ENCODE measurements around the gene FADS1.
A peak's percentile ranks its signal among the peaks of the same experiment; 100 is the strongest.

Gene FADS1

GRCh38 chr11:61793083-61793828 is 23.5 kb downstream of the FADS1 start:
- peak; percentile 51 for DNase-seq

GRCh38 chr11:61792310-61793082 is 24.3 kb downstream of the FADS1 start, which contains the start of the genes FEN1 and TMEM258:
FEN1 (plus strand) TSS chr11:61792911; CDS start chr11:61795362, 2,451 bp downstream.
TMEM258 (minus strand) TSS chr11:61792599; CDS start chr11:61792558, 41 bp downstream.
- DNase-seq, result peak; percentile 92

- peak; percentile 82 for DNase-seq
Measured at GRCh38 chr11:61791737-61792309, 25.0 kb downstream of the FADS1 start.

- DNase-seq, result no peak
Measured at GRCh38 chr11:61787928-61788491, 28.8 kb downstream of the FADS1 start.

- DNase-seq, result no peak
Measured at GRCh38 chr11:61785837-61786402, 30.9 kb downstream of the FADS1 start.

- DNase-seq, result no peak
Measured at GRCh38 chr11:61784506-61784805, 32.3 kb downstream of the FADS1 start.

- no peak for DNase-seq
Measured at GRCh38 chr11:61783717-61784505, 32.9 kb downstream of the FADS1 start.

GRCh38 chr11:61782841-61783240 is 34.0 kb downstream of the FADS1 start:
- no peak for DNase-seq

GRCh38 chr11:61782299-61782698 is 34.5 kb downstream of the FADS1 start:
- DNase-seq, result no peak

- DNase-seq, result no peak
Measured at GRCh38 chr11:61781585-61781984, 35.2 kb downstream of the FADS1 start.

GRCh38 chr11:61780581-61781162 is 36.1 kb downstream of the FADS1 start:
- DNase-seq, result no peak

GRCh38 chr11:61779666-61780525 is 36.9 kb downstream of the FADS1 start:
- no peak for DNase-seq

- no peak for DNase-seq
Measured at GRCh38 chr11:61778920-61779650, 37.7 kb downstream of the FADS1 start.

GRCh38 chr11:61778357-61778886 is 38.4 kb downstream of the FADS1 start:
- DNase-seq, result no peak

- no peak for DNase-seq
Measured at GRCh38 chr11:61777234-61778090, 39.3 kb downstream of the FADS1 start.

GRCh38 chr11:61776561-61777075 is 40.2 kb downstream of the FADS1 start:
- DNase-seq, result no peak

GRCh38 chr11:61775606-61776554 is 40.9 kb downstream of the FADS1 start:
- DNase-seq, result no peak
